T-cell (primary cell): Measurements from ENCODE around the gene DYSF. TPM values are rescaled to one million over a fixed set of nuclear protein-coding genes. Genes with fewer than 3 reads are reported as not detected.

Experiments
- ATAC-seq, 4 experiments: fragments of 200-7000 bp in 3 of 4; fragments of 150-1000 bp in 1 of 4; cut with Tn5 transposase; replicated peaks in 1 of 4; 1 replicate in 3 of 4; 2 replicates in 1 of 4; pipeline ENCODE4 v1.10.0; 2021; ENCODE audit warnings: moderate library complexity in 3 of 4, mild to moderate bottlenecking in 2 of 4, moderate number of reproducible peaks in 1 of 4
- CTCF ChIA-PET, 2 donors: fragments of 300-600 bp; sonication (Branson Sonifier 250); formaldehyde crosslinking; loops; one replicate each; lab custom pipeline; 2022; ENCODE audit warnings: antibody characterized with exemption in 2 of 2; lab: Charles Lee
- POLR2A ChIA-PET, 2 donors: fragments of 300-600 bp; sonication (Branson Sonifier 250); formaldehyde crosslinking; loops; one replicate each; lab custom pipeline; 2022; ENCODE audit warnings: antibody characterized with exemption in 2 of 2; lab: Charles Lee
- DNase-seq, 35 experiments: peaks; one replicate each; pipeline versions ENCODE4 v3.0.0 to v3.0.0-alpha.2; 2013 to 2023
- H3K27ac ChIP-seq: one replicate; pipeline ENCODE4 v1.5.1; 2013; ENCODE audit warnings: low read length
- H3K27me3 ChIP-seq, 2 experiments: replicated peaks in 1 of 2; 1 replicate in 1 of 2; 2 replicates in 1 of 2; pipeline versions ENCODE4 v1.6.1 to v1.7.0; 2013; ENCODE audit warnings: low read length in 1 of 2, mixed read lengths in 1 of 2; ENCODE audit not compliant: control insufficient read depth in 2 of 2, insufficient read depth in 2 of 2; ENCODE audit errors: extremely low read depth in 1 of 2
- H3K36me3 ChIP-seq, 2 donors: 1 replicate in 1 of 2; 2 replicates in 1 of 2; pipeline versions ENCODE4 v1.6.1 to v1.7.0; 2013; ENCODE audit warnings: low read length in 1 of 2; ENCODE audit not compliant: control insufficient read depth in 2 of 2, insufficient read depth in 1 of 2; ENCODE audit errors: extremely low read depth in 1 of 2
- H3K4me1 ChIP-seq, 2 experiments: 1 replicate in 1 of 2; 2 replicates in 1 of 2; pipeline versions ENCODE4 v1.6.1 to v1.7.0; 2013; ENCODE audit warnings: low read length in 2 of 2, mixed read lengths in 1 of 2; ENCODE audit not compliant: insufficient read depth in 2 of 2, control insufficient read depth in 1 of 2; ENCODE audit errors: extremely low read depth in 1 of 2
- H3K4me3 ChIP-seq, 2 donors: 1 replicate in 1 of 2; 2 replicates in 1 of 2; pipeline versions ENCODE4 v1.5.1 to v1.7.0; 2013; ENCODE audit warnings: mild to moderate bottlenecking in 2 of 2, low read length in 1 of 2, moderate library complexity in 1 of 2; ENCODE audit not compliant: control insufficient read depth in 1 of 2; ENCODE audit errors: extremely low read depth in 1 of 2
- H3K9me3 ChIP-seq: 2 replicates; pipeline ENCODE4 v1.7.0; 2013
- H3K27ac Mint-ChIP-seq, 2 donors: one replicate each; pipeline ENCODE4 v1.8.0; 2020 to 2021; ENCODE audit warnings: mild to moderate bottlenecking in 2 of 2, mixed read lengths in 2 of 2
- H3K27me3 Mint-ChIP-seq, 2 donors: one replicate each; pipeline ENCODE4 v1.8.0; 2021 to 2022; ENCODE audit warnings: mixed read lengths in 2 of 2
- H3K36me3 Mint-ChIP-seq: one replicate; pipeline ENCODE4 v1.8.0; 2021; ENCODE audit warnings: mixed read lengths
- H3K4me1 Mint-ChIP-seq, 3 donors: one replicate each; pipeline ENCODE4 v1.8.0; 2020 to 2022; ENCODE audit warnings: mixed read lengths in 3 of 3, mild to moderate bottlenecking in 1 of 3
- H3K4me3 Mint-ChIP-seq, 3 donors: one replicate each; pipeline ENCODE4 v1.8.0; 2020 to 2022; ENCODE audit warnings: mild to moderate bottlenecking in 3 of 3, mixed read lengths in 3 of 3, moderate library complexity in 3 of 3
- H3K9me3 Mint-ChIP-seq, 3 donors: one replicate each; pipeline ENCODE4 v1.8.0; 2020 to 2022; ENCODE audit warnings: mixed read lengths in 3 of 3
- WGBS: methylation state at CpG from one replicate; pipeline ENCODE4 v1.1.5; 2013; ENCODE audit warnings: missing lambda C conversion rate; ENCODE audit not compliant: insufficient coverage; 5-methylcytosine and 5-hydroxymethylcytosine counted together
- total RNA-seq, 35 experiments: library from RNA in 6 of 35; stranded (reverse) in 6 of 35; fragments of 120-200 nt in 1 of 35; gene quantifications; one replicate each; pipeline versions ENCODE4 v1.2.1 to v1.2.4 and lab custom pipeline; 2013 to 2026

The DYSF gene
- total RNA-seq, 5 donors from 2014 or later (not counting 1 experiment from before 2014, with no cell fraction given): 0.56 to 3.4 (median 1.9) TPM

DNA sequence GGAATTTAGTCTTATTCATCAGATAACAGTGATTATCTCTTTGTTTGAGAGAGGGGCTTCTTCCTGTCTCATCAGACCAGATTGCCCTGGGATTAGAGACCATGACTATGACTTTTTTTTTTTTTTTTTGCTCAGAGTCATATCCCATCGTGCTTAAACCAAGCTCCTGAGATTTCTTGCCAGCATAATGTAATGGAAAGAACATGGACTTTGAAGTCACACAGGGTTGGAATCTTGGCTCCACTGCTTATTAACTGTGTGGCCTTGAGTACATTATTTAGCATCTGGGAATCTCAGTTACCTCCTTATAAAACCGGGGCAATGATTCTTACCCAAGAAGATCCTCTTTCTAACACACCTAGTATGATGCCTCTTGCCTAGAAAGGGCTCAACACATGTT is 268.3 kb downstream of the DYSF start:
- Mint-ChIP-seq H3K27me3 (peaks cover 0 to 5% of the 10 kb centered on the region in 2 donors), H3K36me3 (no peaks in the 10 kb centered on the region), H3K27ac (no peak overlapping the region), H3K9me3 (peaks cover 0 to 6% (median 2%) of the 10 kb centered on the region in 3 donors), H3K4me3 (no peak overlapping the region), H3K4me1 (no peaks in the 10 kb centered on the region)
- H3K27me3 ChIP-seq: peaks cover 0 to 11% of the 10 kb centered on the region in 2 experiments
- no peak overlapping the region for H3K4me3 ChIP-seq
- DNase-seq: no peak
- H3K4me1 ChIP-seq: no peaks in the 10 kb centered on the region
- no peak overlapping the region for H3K27ac ChIP-seq
- POLR2A ChIA-PET: interaction anchor here in 1 of 2 donors (0.6 kb wide), 1 partner anchor 674 kb away, joined by 4 read pairs; no protein-coding TSS in a partner anchor
- CTCF ChIA-PET: no interaction called here
- no CpG with 5 or more reads among the region's 2 CpGs for WGBS
- ATAC-seq: no peak
- H3K36me3 ChIP-seq: no peaks in the 10 kb centered on the region
- no peaks in the 10 kb centered on the region for H3K9me3 ChIP-seq

DNA sequence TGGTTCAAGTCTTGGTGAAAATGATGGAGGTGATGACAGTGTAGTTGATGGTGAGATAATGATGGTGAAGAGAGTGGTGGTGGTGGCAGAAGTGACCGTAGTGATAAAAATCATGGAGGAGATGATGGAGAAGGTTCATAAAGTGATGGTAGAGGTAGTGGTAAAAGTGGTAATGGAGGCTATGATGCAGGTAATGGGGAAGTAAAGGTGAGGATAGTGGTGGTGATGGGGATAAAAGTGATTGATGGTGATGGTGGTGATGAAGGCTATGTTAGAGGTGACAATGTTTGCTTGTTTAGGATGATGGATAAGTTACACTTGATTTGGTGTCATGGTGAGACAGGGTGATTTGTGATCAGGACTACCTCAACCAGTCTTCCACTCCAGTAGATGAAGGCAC is 268.9 kb downstream of the DYSF start:
- Histone ChIP-seq H3K27ac (no peak overlapping the region), H3K27me3 (peaks cover 0 to 11% of the 10 kb centered on the region in 2 experiments), H3K9me3 (no peaks in the 10 kb centered on the region), H3K36me3 (no peaks in the 10 kb centered on the region), H3K4me3 (no peak overlapping the region), H3K4me1 (no peaks in the 10 kb centered on the region)
- Mint-ChIP-seq H3K27me3 (peaks cover 0 to 5% of the 10 kb centered on the region in 2 donors), H3K9me3 (peaks cover 0 to 6% (median 2%) of the 10 kb centered on the region in 3 donors), H3K27ac (no peak overlapping the region), H3K4me3 (no peak overlapping the region), H3K4me1 (no peaks in the 10 kb centered on the region), H3K36me3 (no peaks in the 10 kb centered on the region)
- 94% methylated on average over 1 of the region's 1 CpG for WGBS
- no peak for ATAC-seq
- POLR2A ChIA-PET: interaction anchor here in 1 of 2 donors (0.6 kb wide), 1 partner anchor 673 kb away, joined by 4 read pairs; no protein-coding TSS in a partner anchor
- CTCF ChIA-PET: no interaction called here
- no peak for DNase-seq

DNA sequence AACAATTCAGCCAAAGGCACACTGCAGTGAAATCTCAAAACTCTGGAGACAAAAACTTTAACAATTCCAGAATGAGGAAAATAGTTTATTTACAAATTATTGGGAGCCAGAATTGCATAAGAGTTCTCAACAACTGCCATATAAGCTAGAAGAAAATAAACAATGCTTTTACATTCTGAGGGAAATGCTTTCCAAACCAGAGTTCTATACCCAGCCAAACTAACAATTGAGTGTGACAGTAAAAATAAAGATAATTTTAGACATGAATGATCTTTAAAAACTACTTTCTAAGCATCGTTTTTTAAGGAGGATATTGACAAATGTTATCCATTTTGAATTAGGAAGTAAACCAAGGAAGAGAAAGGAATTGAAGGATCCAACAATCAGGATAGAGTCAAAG is 271.4 kb downstream of the DYSF start:
- no peaks in the 10 kb centered on the region for H3K9me3 ChIP-seq
- DNase-seq: no peak

DNA sequence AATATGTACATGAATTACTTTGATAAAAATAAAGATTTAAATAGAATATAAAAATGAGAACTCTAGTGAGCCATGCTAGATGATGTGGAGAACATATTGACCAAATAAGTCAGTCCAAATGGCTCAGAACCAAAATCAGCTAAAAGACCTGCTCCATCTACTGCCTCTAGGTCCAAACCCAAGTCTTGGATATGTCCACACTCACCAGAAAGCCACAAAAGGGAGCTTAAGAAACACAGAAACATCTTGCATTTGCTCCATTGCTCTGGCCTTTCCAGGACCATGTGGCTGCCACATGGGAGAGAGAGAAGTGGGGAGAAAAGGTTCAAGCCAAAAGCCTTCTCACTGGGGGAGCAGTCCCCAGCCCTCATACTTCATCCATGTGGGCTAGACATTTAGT is 272.5 kb downstream of the DYSF start:
- Mint-ChIP-seq H3K27me3 (no peaks in the 10 kb centered on the region), H3K4me3 (no peak overlapping the region), H3K4me1 (no peaks in the 10 kb centered on the region), H3K9me3 (peaks cover 0 to 6% (median 2%) of the 10 kb centered on the region in 3 donors), H3K36me3 (no peaks in the 10 kb centered on the region), H3K27ac (no peak overlapping the region)
- Histone ChIP-seq H3K27me3 (peaks cover 0 to 7% of the 10 kb centered on the region in 2 experiments), H3K4me1 (no peaks in the 10 kb centered on the region), H3K9me3 (no peaks in the 10 kb centered on the region), H3K36me3 (no peaks in the 10 kb centered on the region), H3K27ac (no peak overlapping the region), H3K4me3 (no peak overlapping the region)
- ChIA-PET POLR2A (no interaction called here), CTCF (no interaction called here)
- DNase-seq (no peak), ATAC-seq (no peak)

More for the DNA sequence above, 271.4 kb downstream of the DYSF start:
- Mint-ChIP-seq H3K27ac (no peak overlapping the region), H3K9me3 (peaks cover 0 to 6% (median 2%) of the 10 kb centered on the region in 3 donors), H3K27me3 (peaks cover 0 to 3% of the 10 kb centered on the region in 2 donors), H3K4me3 (no peak overlapping the region), H3K4me1 (no peaks in the 10 kb centered on the region), H3K36me3 (no peaks in the 10 kb centered on the region)
- no CpG with 5 or more reads among the region's 1 CpG for WGBS
- ChIA-PET CTCF (no interaction called here), POLR2A (no interaction called here)
- ATAC-seq: no peak
- H3K4me1 ChIP-seq: no peaks in the 10 kb centered on the region
- no peaks in the 10 kb centered on the region for H3K36me3 ChIP-seq
- H3K27ac ChIP-seq: no peak overlapping the region
- H3K27me3 ChIP-seq: peaks cover 0 to 4% of the 10 kb centered on the region in 2 experiments
- H3K4me3 ChIP-seq: no peak overlapping the region

DNA sequence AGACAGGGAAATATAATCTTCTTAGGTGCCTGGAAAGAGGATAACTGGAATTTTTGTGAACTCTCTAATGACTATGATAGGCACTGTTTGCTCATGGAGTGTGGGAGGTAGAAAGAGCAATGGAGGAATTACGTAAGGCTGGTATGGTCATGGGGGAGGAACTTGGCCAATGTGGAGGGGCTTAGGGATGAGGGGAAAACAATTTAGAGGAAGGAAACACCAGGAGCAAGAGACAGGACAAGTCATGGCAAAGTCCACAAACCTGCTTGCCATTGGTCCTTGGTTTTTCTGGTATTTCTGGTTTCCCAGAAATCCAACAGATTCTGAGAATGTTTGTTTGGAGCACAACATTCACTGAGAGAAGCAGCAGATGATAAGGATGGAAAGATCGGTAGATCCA is 274.2 kb downstream of the DYSF start:
- no peaks in the 10 kb centered on the region for H3K9me3 ChIP-seq
- Mint-ChIP-seq H3K4me3 (no peak overlapping the region), H3K9me3 (peaks cover 0 to 2% (median 0%) of the 10 kb centered on the region in 3 donors), H3K36me3 (no peaks in the 10 kb centered on the region), H3K4me1 (no peaks in the 10 kb centered on the region), H3K27me3 (peaks cover 0 to 4% of the 10 kb centered on the region in 2 donors), H3K27ac (no peak overlapping the region)
- no peak overlapping the region for H3K4me3 ChIP-seq
- H3K27me3 ChIP-seq: peaks cover 0 to 14% of the 10 kb centered on the region in 2 experiments
- POLR2A ChIA-PET: no interaction called here
- DNase-seq: no peak
- no peak overlapping the region for H3K27ac ChIP-seq
- ATAC-seq: no peak
- WGBS: 82% methylated on average over 1 of the region's 2 CpGs
- H3K36me3 ChIP-seq: no peaks in the 10 kb centered on the region
- CTCF ChIA-PET: no interaction called here
- no peaks in the 10 kb centered on the region for H3K4me1 ChIP-seq

DNA sequence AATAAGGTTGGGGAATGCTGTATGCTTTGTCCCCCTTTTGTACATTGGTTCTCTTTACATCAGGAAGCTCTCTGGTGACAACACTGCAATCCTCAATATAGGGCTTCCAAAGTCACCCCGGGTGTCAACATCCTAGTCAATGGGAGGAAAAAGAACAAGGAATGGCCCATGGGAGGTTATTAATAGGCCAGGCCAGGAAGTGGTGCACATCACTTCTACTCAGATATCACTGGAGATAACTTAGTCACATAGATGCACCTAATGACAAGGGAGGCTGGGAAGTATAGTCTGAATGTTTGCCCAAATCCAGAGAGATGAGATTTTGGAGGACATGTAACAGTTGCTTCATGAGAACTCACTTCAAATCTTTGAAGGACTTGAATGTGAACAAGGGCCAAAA is 274.7 kb downstream of the DYSF start:
- Mint-ChIP-seq H3K4me1 (no peaks in the 10 kb centered on the region), H3K4me3 (no peak overlapping the region), H3K9me3 (peaks cover 0 to 2% (median 0%) of the 10 kb centered on the region in 3 donors), H3K36me3 (no peaks in the 10 kb centered on the region), H3K27me3 (peaks cover 0 to 6% of the 10 kb centered on the region in 2 donors), H3K27ac (no peak overlapping the region)
- no CpG with 5 or more reads among the region's 1 CpG for WGBS
- ChIA-PET CTCF (no interaction called here), POLR2A (no interaction called here)
- Histone ChIP-seq H3K4me1 (no peaks in the 10 kb centered on the region), H3K36me3 (no peaks in the 10 kb centered on the region), H3K4me3 (no peak overlapping the region), H3K9me3 (no peaks in the 10 kb centered on the region), H3K27me3 (peaks cover 0 to 17% of the 10 kb centered on the region in 2 experiments), H3K27ac (no peak overlapping the region)
- ATAC-seq: no peak
- DNase-seq: no peak
